ENCODE data around the gene IFI27. TPM values are rescaled to one million over a fixed set of nuclear protein-coding genes. Genes with fewer than 3 reads are reported as not detected.

IFI27 gene
- polyA plus RNA-seq, 1 of the 3 experiments (the other 2 are of a cell fraction), result 1.2 TPM

- TF ChIP-seq, protein P1, sequence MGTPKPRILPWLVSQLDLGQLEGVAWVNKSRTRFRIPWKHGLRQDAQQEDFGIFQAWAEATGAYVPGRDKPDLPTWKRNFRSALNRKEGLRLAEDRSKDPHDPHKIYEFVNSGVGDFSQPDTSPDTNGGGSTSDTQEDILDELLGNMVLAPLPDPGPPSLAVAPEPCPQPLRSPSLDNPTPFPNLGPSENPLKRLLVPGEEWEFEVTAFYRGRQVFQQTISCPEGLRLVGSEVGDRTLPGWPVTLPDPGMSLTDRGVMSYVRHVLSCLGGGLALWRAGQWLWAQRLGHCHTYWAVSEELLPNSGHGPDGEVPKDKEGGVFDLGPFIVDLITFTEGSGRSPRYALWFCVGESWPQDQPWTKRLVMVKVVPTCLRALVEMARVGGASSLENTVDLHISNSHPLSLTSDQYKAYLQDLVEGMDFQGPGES (IDR thresholded peaks at IDR 0.05; ENCODE audit: low read depth, low read length), result no peak
- no peak for TF ChIP-seq ELF1 (IDR thresholded peaks at IDR 0.05)
- TF ChIP-seq RAD21 (IDR thresholded peaks at IDR 0.05; ENCODE audit: low read length), result no peak
- no peak for TF ChIP-seq FOXJ3 (CRISPR knock-in tag; IDR thresholded peaks at IDR 0.05)
- TF ChIP-seq, protein P2, sequence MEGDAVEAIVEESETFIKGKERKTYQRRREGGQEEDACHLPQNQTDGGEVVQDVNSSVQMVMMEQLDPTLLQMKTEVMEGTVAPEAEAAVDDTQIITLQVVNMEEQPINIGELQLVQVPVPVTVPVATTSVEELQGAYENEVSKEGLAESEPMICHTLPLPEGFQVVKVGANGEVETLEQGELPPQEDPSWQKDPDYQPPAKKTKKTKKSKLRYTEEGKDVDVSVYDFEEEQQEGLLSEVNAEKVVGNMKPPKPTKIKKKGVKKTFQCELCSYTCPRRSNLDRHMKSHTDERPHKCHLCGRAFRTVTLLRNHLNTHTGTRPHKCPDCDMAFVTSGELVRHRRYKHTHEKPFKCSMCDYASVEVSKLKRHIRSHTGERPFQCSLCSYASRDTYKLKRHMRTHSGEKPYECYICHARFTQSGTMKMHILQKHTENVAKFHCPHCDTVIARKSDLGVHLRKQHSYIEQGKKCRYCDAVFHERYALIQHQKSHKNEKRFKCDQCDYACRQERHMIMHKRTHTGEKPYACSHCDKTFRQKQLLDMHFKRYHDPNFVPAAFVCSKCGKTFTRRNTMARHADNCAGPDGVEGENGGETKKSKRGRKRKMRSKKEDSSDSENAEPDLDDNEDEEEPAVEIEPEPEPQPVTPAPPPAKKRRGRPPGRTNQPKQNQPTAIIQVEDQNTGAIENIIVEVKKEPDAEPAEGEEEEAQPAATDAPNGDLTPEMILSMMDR (IDR thresholded peaks at IDR 0.05), result no peak
- TF ChIP-seq CHD2 (IDR thresholded peaks at IDR 0.05; ENCODE audit: low read length, partially characterized antibody), result no peak
Measured at GRCh38 chr14:94101748-94102147, 8.8 kb upstream of the IFI27 start (continued).

GRCh38 chr14:94102768-94103482 is 7.6 kb upstream of the IFI27 start:
- ChIA-PET POLR2A (no interaction called here), CTCF (no interaction called here)
- Histone ChIP-seq H3K27ac (ENCODE audit: low read depth in 2 of 2, low read length in 1 of 2) (no peak overlapping the region), H3K4me3 (ENCODE audit: low read depth in 2 of 2, low read length in 1 of 2) (no peak overlapping the region), H3K4me1 (ENCODE audit: control insufficient read depth in 1 of 2, insufficient read depth in 2 of 2, low read depth in 1 of 2, low read length in 1 of 2) (peaks cover 0 to 11% of the 10 kb centered on the region in 2 experiments; a peak in 2 of 4 replicates), H3K36me3 (replicated peaks in 1 of 2; ENCODE audit: control insufficient read depth in 1 of 2, insufficient read depth in 2 of 2, low read length in 1 of 2) (peaks cover 0 to 3% of the 10 kb centered on the region in 2 experiments), H3K9ac (no peak overlapping the region), H2AFZ (ENCODE audit: low read depth) (no peak overlapping the region), H3K27me3 (ENCODE audit: insufficient read depth) (no peaks in the 10 kb centered on the region), H3K9me3 (no peaks in the 10 kb centered on the region), H3K4me2 (no peak overlapping the region), H3F3A (replicated peaks; ENCODE audit: insufficient read depth) (no peaks in the 10 kb centered on the region), H3K79me2 (ENCODE audit: insufficient read depth) (no peaks in the 10 kb centered on the region), H4K20me1 (ENCODE audit: insufficient read depth) (no peaks in the 10 kb centered on the region), H3K9me2 (no peaks in the 10 kb centered on the region)
- DNase-seq, result no peak
- 87% methylated on average over 8 of the region's 8 CpGs for WGBS (ENCODE audit: low lambda C conversion rate)
- TF ChIP-seq, protein P3, sequence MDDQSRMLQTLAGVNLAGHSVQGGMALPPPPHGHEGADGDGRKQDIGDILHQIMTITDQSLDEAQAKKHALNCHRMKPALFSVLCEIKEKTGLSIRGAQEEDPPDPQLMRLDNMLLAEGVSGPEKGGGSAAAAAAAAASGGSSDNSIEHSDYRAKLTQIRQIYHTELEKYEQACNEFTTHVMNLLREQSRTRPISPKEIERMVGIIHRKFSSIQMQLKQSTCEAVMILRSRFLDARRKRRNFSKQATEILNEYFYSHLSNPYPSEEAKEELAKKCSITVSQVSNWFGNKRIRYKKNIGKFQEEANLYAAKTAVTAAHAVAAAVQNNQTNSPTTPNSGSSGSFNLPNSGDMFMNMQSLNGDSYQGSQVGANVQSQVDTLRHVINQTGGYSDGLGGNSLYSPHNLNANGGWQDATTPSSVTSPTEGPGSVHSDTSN (IDR thresholded peaks at IDR 0.05), result no peak
- TF ChIP-seq YY1 (IDR thresholded peaks at IDR 0.05; ENCODE audit: low read depth) (no peak), RFX5 (IDR thresholded peaks at IDR 0.05; ENCODE audit: low read length) (no peak), RXRA (IDR thresholded peaks at IDR 0.05; ENCODE audit: borderline replicate concordance, low read depth) (no peak), EZH2phosphoT487 (IDR thresholded peaks at IDR 0.05; ENCODE audit: borderline replicate concordance, low read depth) (no peak), FOXM1 (IDR thresholded peaks at IDR 0.05; ENCODE audit: low read depth) (no peak), GATA2 (CRISPR knock-in tag; IDR thresholded peaks at IDR 0.05) (no peak), ELF1 (IDR thresholded peaks at IDR 0.05) (no peak), RAD21 (IDR thresholded peaks at IDR 0.05; ENCODE audit: low read length) (no peak), SIN3A (IDR thresholded peaks at IDR 0.05; ENCODE audit: borderline replicate concordance, low read depth, low read length) (no peak), FOSL2 (IDR thresholded peaks at IDR 0.05; ENCODE audit: borderline replicate concordance, low read depth) (no peak), EP300 (IDR thresholded peaks at IDR 0.05; ENCODE audit: borderline replicate concordance in 1 of 2, low read depth in 1 of 2, low read length in 1 of 2) (no peak), TAF1 (IDR thresholded peaks at IDR 0.05; ENCODE audit: borderline replicate concordance, low read depth, low read length) (no peak)
- TF ChIP-seq, protein P2 (IDR thresholded peaks at IDR 0.05), result no peak
- TF ChIP-seq, protein P4, sequence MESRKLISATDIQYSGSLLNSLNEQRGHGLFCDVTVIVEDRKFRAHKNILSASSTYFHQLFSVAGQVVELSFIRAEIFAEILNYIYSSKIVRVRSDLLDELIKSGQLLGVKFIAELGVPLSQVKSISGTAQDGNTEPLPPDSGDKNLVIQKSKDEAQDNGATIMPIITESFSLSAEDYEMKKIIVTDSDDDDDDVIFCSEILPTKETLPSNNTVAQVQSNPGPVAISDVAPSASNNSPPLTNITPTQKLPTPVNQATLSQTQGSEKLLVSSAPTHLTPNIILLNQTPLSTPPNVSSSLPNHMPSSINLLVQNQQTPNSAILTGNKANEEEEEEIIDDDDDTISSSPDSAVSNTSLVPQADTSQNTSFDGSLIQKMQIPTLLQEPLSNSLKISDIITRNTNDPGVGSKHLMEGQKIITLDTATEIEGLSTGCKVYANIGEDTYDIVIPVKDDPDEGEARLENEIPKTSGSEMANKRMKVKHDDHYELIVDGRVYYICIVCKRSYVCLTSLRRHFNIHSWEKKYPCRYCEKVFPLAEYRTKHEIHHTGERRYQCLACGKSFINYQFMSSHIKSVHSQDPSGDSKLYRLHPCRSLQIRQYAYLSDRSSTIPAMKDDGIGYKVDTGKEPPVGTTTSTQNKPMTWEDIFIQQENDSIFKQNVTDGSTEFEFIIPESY (IDR thresholded peaks at IDR 0.05; ENCODE audit: borderline replicate concordance, low read depth), result no peak
